Measurements from ENCODE around the gene LMO7. TPM values are rescaled to one million over a fixed set of nuclear protein-coding genes. Genes with fewer than 3 reads are reported as not detected.
A peak's percentile ranks its signal among the peaks of the same experiment; 100 is the strongest.

LMO7 gene
- total RNA-seq, 1 donor from 2014 or later = 239 TPM

DNA sequence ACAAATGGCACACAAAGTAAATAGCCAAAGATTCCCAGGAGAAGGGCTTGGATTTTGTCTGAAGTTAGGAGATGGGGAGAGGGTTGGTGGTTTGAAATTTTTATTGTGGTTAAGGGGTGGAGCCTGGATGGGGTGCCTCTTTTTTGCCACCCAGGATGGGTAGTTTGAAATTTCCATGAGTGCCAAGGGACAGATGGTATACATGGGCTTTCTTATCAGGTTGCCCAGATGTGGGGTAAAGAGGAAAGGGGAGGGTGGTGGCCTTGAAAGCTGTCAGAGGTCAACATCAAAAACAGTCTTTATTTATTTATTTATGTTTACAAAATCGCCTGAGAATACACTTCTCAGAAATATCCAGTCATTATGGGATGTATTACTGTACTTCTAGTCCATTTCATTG, 46.2 kb downstream of the LMO7 start:
- H3K27ac Mint-ChIP-seq (ENCODE audit: unreplicated experiment) = peak overlapping the region; percentile 50
- H3K9me3 Mint-ChIP-seq (ENCODE audit: unreplicated experiment) = peaks cover 7% of the 10 kb centered on the region
- peaks cover 24% of the 10 kb centered on the region for H3K36me3 Mint-ChIP-seq (ENCODE audit: unreplicated experiment)
- H3K4me3 Mint-ChIP-seq (ENCODE audit: unreplicated experiment) = no peak overlapping the region
- no peak for DNase-seq (ENCODE audit: extremely low spot score, unreplicated experiment)
- peaks cover 40% of the 10 kb centered on the region for H3K4me1 Mint-ChIP-seq (ENCODE audit: unreplicated experiment)
- no peaks in the 10 kb centered on the region for H3K27me3 Mint-ChIP-seq (ENCODE audit: unreplicated experiment)
- TF ChIP-seq, protein P1, sequence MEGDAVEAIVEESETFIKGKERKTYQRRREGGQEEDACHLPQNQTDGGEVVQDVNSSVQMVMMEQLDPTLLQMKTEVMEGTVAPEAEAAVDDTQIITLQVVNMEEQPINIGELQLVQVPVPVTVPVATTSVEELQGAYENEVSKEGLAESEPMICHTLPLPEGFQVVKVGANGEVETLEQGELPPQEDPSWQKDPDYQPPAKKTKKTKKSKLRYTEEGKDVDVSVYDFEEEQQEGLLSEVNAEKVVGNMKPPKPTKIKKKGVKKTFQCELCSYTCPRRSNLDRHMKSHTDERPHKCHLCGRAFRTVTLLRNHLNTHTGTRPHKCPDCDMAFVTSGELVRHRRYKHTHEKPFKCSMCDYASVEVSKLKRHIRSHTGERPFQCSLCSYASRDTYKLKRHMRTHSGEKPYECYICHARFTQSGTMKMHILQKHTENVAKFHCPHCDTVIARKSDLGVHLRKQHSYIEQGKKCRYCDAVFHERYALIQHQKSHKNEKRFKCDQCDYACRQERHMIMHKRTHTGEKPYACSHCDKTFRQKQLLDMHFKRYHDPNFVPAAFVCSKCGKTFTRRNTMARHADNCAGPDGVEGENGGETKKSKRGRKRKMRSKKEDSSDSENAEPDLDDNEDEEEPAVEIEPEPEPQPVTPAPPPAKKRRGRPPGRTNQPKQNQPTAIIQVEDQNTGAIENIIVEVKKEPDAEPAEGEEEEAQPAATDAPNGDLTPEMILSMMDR (IDR thresholded peaks at IDR 0.05) = no peak

DNA sequence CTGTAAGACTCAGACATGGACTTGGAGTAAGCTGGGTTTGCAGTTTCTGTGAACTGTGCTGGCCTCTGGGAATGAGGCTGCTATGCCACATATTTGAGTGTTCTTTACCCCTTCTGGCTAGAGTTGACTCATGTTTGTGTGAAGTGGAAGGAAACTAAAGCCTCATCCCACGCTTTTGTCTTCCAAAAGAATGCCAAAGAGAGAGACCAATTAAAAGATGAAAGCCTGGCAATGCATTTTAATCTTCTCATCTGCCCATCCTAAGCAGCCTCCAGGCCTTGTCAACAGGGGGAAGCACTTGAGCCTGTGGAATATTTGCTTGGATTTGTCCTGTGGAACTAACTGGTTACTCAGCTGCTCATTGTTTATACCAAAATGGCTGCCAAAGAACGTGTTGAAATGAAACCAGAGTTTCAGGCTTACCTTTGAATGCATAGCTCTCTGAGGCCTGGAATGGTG, 49.1 kb downstream of the LMO7 start:
- Mint-ChIP-seq H3K9me3 (ENCODE audit: unreplicated experiment) (peaks cover 7% of the 10 kb centered on the region), H3K4me3 (ENCODE audit: unreplicated experiment) (peak overlapping the region; percentile 29), H3K4me1 (ENCODE audit: unreplicated experiment) (peaks cover 48% of the 10 kb centered on the region), H3K27ac (ENCODE audit: unreplicated experiment) (peak overlapping the region; percentile 97), H3K36me3 (ENCODE audit: unreplicated experiment) (peaks cover 15% of the 10 kb centered on the region), H3K27me3 (ENCODE audit: unreplicated experiment) (no peaks in the 10 kb centered on the region)
- DNase-seq (ENCODE audit: extremely low spot score, unreplicated experiment) = no peak
- TF ChIP-seq, protein P1 (IDR thresholded peaks at IDR 0.05) = peak; percentile 44

DNA sequence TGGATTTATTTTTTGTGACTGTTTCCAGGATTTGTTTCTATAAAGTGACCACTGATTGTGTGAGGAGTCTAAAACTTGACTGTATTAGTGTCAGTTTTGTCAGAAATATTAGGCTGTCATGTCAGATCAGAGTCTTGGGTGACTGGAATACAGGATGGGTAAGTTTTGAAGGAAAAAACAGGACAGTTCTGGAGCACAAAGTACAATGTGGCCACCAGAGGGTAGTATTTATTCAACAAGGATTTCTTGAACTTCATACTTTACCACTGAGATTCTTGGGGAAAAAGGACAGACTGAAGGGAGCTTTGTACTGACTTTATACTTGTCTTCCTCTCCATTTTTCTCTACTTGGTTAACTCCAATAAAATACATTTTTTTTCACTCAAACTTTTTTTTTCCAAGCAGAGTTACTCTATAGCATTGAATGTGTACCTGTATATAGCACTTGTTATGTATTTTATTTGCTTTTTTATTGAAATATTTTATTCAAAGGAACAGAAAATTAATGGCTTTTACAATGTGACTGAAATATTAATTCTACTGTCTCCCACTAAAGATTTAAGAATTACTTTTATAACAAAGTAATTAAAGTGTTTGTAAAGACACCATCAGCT, 51.1 kb downstream of the LMO7 start:
- H3K4me1 Mint-ChIP-seq (ENCODE audit: unreplicated experiment) = peaks cover 57% of the 10 kb centered on the region
- H3K27ac Mint-ChIP-seq (ENCODE audit: unreplicated experiment) = no peak overlapping the region
- no peaks in the 10 kb centered on the region for H3K9me3 Mint-ChIP-seq (ENCODE audit: unreplicated experiment)
- no peaks in the 10 kb centered on the region for H3K27me3 Mint-ChIP-seq (ENCODE audit: unreplicated experiment)
- TF ChIP-seq, protein P1 (IDR thresholded peaks at IDR 0.05) = peak; percentile 62
- H3K4me3 Mint-ChIP-seq (ENCODE audit: unreplicated experiment) = no peak overlapping the region
- DNase-seq (ENCODE audit: extremely low spot score, unreplicated experiment) = no peak
- peaks cover 10% of the 10 kb centered on the region for H3K36me3 Mint-ChIP-seq (ENCODE audit: unreplicated experiment)

DNA sequence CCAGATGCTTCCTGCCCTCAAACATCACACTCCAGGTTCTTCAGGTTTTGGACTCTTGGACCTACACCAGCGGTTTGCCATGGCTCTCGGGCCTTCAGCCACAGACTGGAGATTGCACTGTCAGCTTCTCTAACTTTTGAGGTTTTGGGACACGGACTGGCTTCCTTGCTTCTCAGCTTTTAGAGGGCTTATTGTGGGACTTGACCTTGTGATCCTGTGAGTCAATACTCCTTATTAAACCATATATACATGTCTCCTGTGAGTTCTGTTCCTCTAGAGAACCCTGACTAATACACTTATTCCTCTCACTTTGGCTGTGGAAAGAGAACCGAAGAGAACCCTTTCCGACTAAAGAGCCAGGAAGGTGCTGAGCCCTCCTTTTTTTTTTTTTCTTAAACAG, 53.6 kb downstream of the LMO7 start:
- Mint-ChIP-seq H3K4me3 (ENCODE audit: unreplicated experiment) (no peak overlapping the region), H3K36me3 (ENCODE audit: unreplicated experiment) (peaks cover 13% of the 10 kb centered on the region)

DNA sequence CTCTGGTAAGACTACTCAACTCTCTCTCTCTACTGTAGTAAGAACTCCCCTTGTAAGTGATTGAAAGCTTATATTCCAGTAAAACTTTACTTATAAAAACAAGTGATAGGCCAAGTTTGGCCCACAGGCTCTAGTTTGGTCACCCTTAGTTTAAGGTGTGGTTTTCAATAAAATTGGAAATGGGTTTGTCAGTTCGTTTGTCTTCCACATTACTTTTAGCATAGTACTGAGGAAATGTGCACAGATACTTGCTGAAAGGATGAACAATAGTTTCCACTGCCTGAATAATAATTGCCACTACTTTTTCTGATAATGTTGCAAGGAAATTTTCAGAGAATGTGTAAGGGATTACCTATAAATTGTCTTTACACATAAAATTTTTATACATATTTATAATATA, 54.5 kb downstream of the LMO7 start:
- Mint-ChIP-seq H3K4me1 (ENCODE audit: unreplicated experiment) (peaks cover 43% of the 10 kb centered on the region), H3K27me3 (ENCODE audit: unreplicated experiment) (no peaks in the 10 kb centered on the region), H3K9me3 (ENCODE audit: unreplicated experiment) (no peaks in the 10 kb centered on the region), H3K27ac (ENCODE audit: unreplicated experiment) (no peak overlapping the region), H3K36me3 (ENCODE audit: unreplicated experiment) (peaks cover 11% of the 10 kb centered on the region), H3K4me3 (ENCODE audit: unreplicated experiment) (no peak overlapping the region)
- DNase-seq (ENCODE audit: extremely low spot score, unreplicated experiment) = no peak
- TF ChIP-seq, protein P1 (IDR thresholded peaks at IDR 0.05) = no peak

More for the DNA sequence above, 53.6 kb downstream of the LMO7 start:
- Mint-ChIP-seq H3K27me3 (ENCODE audit: unreplicated experiment) (no peaks in the 10 kb centered on the region), H3K9me3 (ENCODE audit: unreplicated experiment) (no peaks in the 10 kb centered on the region), H3K27ac (ENCODE audit: unreplicated experiment) (no peak overlapping the region), H3K4me1 (ENCODE audit: unreplicated experiment) (peaks cover 52% of the 10 kb centered on the region)
- TF ChIP-seq, protein P1 (IDR thresholded peaks at IDR 0.05) = no peak
- no peak for DNase-seq (ENCODE audit: extremely low spot score, unreplicated experiment)
